ENCODE measurements around the gene NFU1.

The NFU1 gene

GRCh38 chr2:69465513-69466456 lies 28.6 kb upstream of the NFU1 start:
- Histone ChIP-seq H3K27ac (ENCODE audit: low read length) (no peak overlapping the region), H3K4me3 (ENCODE audit: low read length) (no peak overlapping the region), H3K9ac (ENCODE audit: low read depth, low read length) (no peak overlapping the region), H3K4me1 (ENCODE audit: insufficient read depth, low read length) (no peaks in the 10 kb centered on the region), H3K9me3 (ENCODE audit: insufficient read depth, low read depth, low read length) (no peaks in the 10 kb centered on the region), H3K36me3 (ENCODE audit: insufficient read depth, low read depth, low read length) (peaks cover 9% of the 10 kb centered on the region), H3K27me3 (ENCODE audit: insufficient read depth, low read length) (no peaks in the 10 kb centered on the region)

- no peak overlapping the region for H3K9ac ChIP-seq (ENCODE audit: low read depth, low read length)
- no peak overlapping the region for H3K27ac ChIP-seq (ENCODE audit: low read length)
- H3K4me1 ChIP-seq (ENCODE audit: insufficient read depth, low read length): no peaks in the 10 kb centered on the region
- no peaks in the 10 kb centered on the region for H3K9me3 ChIP-seq (ENCODE audit: insufficient read depth, low read depth, low read length)
- H3K4me3 ChIP-seq (ENCODE audit: low read length): no peak overlapping the region
- no peaks in the 10 kb centered on the region for H3K27me3 ChIP-seq (ENCODE audit: insufficient read depth, low read length)
- peaks cover 9% of the 10 kb centered on the region for H3K36me3 ChIP-seq (ENCODE audit: insufficient read depth, low read depth, low read length)
Observed at GRCh38 chr2:69464575-69464974, 27.3 kb upstream of the NFU1 start.

DNA sequence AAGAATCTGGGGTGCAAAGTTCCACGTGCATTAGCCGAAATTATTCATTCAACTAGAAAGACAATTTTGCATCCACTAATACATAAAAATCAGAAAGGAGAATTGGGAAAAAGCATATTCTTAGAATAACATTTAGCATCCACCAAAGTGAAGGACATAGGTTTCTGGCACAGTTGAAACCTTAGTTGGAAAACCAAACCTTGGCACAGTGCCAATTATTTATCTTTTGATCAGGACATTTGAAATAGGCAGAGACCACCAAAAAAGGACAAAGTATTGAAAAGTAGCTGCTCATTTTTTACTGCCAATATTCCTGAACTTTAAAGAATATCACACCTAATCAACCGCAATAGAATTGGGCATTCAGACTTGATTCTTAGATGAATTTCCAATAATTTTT lies 25.5 kb upstream of the NFU1 start:
- H3K27ac ChIP-seq (ENCODE audit: low read length): no peak overlapping the region
- peaks cover 9% of the 10 kb centered on the region for H3K36me3 ChIP-seq (ENCODE audit: insufficient read depth, low read depth, low read length)
- H3K9ac ChIP-seq (ENCODE audit: low read depth, low read length): no peak overlapping the region
- H3K9me3 ChIP-seq (ENCODE audit: insufficient read depth, low read depth, low read length): no peaks in the 10 kb centered on the region
- H3K4me1 ChIP-seq (ENCODE audit: insufficient read depth, low read length): no peaks in the 10 kb centered on the region
- H3K4me3 ChIP-seq (ENCODE audit: low read length): no peak overlapping the region
- H3K27me3 ChIP-seq (ENCODE audit: insufficient read depth, low read length): no peaks in the 10 kb centered on the region

DNA sequence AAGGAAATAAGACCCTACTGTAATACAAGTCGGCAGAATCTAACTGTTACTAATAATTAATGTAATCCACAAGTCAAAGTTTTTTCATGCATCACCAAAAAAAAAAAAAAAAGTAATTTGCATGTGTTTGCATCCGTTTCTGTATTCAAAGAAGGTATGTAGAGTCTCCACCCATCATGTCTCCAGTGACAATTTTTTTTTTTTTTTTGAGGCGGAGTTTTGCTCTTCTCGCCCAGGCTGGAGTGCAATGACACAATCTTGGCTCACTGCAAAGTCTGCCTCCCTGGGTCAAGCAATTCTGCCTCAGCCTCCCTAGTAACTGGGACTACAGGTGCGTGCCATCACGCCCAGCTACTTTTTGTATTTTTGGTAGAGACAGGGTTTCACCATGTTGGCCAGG lies 24.2 kb upstream of the NFU1 start:
- Histone ChIP-seq H3K36me3 (ENCODE audit: insufficient read depth, low read depth, low read length) (peaks cover 9% of the 10 kb centered on the region), H3K4me3 (ENCODE audit: low read length) (no peak overlapping the region), H3K9ac (ENCODE audit: low read depth, low read length) (no peak overlapping the region), H3K4me1 (ENCODE audit: insufficient read depth, low read length) (no peaks in the 10 kb centered on the region), H3K9me3 (ENCODE audit: insufficient read depth, low read depth, low read length) (no peaks in the 10 kb centered on the region), H3K27ac (ENCODE audit: low read length) (no peak overlapping the region), H3K27me3 (ENCODE audit: insufficient read depth, low read length) (no peaks in the 10 kb centered on the region)

DNA sequence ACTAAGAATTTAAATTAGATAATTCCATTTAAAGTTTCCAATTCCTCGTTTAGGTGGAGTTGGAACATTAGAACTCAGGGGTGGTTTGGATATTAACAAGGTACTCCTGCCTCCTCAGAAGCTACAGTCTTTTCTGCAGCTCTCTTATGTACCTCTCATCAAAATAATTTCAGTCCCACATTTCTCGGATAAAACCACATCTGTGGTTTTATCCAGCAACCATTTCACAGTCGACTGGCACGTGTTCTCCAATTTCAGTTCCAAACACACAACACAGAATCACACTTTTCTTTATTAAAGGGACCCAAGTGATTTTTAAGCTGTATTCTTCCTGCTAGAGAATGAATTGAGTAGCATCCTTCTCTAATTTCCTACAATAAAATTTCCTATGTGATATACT lies 22.7 kb upstream of the NFU1 start:
- H3K27me3 ChIP-seq (ENCODE audit: insufficient read depth, low read length): no peaks in the 10 kb centered on the region
- no peaks in the 10 kb centered on the region for H3K9me3 ChIP-seq (ENCODE audit: insufficient read depth, low read depth, low read length)
- H3K36me3 ChIP-seq (ENCODE audit: insufficient read depth, low read depth, low read length): no peaks in the 10 kb centered on the region
- H3K27ac ChIP-seq (ENCODE audit: low read length): no peak overlapping the region
- no peaks in the 10 kb centered on the region for H3K4me1 ChIP-seq (ENCODE audit: insufficient read depth, low read length)
- no peak overlapping the region for H3K4me3 ChIP-seq (ENCODE audit: low read length)
- no peak overlapping the region for H3K9ac ChIP-seq (ENCODE audit: low read depth, low read length)

DNA sequence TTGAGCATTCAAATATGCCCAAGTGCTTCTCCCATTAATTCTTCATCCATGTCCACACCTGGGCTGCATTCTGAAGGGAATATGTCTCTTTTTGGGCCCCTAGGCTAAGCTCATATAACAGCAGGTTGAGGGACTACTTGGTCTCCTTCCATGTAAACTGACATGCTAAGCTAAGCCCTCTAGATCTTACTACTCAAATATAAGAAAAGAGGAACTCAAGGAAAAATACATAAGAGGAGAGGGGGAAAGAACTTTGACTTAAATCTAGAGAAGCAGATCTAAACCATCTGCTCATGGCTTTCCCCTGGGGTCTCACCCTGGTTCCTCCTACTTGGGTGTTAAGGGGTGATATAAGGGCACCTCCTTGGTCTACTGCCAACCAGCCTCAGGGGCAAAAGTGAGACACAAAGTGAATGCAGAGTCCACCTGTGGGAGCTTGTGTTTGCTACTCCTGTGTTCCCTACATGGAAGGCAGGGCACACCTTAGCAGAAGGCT lies 19.8 kb upstream of the NFU1 start:
- Histone ChIP-seq H3K4me3 (ENCODE audit: low read length) (no peak overlapping the region), H3K27me3 (ENCODE audit: insufficient read depth, low read length) (no peaks in the 10 kb centered on the region), H3K27ac (ENCODE audit: low read length) (no peak overlapping the region), H3K9me3 (ENCODE audit: insufficient read depth, low read depth, low read length) (no peaks in the 10 kb centered on the region), H3K4me1 (ENCODE audit: insufficient read depth, low read length) (peaks cover 7% of the 10 kb centered on the region), H3K36me3 (ENCODE audit: insufficient read depth, low read depth, low read length) (no peaks in the 10 kb centered on the region), H3K9ac (ENCODE audit: low read depth, low read length) (no peak overlapping the region)

DNA sequence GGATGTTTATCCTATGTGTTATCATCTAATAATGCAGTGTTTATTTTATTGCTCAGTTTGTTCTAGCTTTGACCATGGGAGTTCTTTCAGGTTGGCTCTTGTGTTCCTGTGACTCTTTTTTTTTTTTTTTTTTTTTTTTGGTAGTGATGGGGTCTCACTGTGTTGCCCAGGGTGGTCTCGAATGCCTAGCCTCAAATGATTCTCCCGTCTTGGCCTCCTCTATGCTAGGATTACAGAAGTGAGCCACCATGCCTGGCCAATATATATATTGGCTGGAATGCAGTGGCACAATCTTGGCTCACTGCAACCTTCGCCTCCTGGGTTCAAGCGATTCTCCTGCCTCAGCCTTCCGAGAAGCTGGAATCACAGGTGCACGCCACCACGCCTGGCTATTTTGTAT lies 18.9 kb upstream of the NFU1 start:
- Histone ChIP-seq H3K4me3 (ENCODE audit: low read length) (no peak overlapping the region), H3K9ac (ENCODE audit: low read depth, low read length) (no peak overlapping the region), H3K27ac (ENCODE audit: low read length) (no peak overlapping the region), H3K27me3 (ENCODE audit: insufficient read depth, low read length) (no peaks in the 10 kb centered on the region), H3K4me1 (ENCODE audit: insufficient read depth, low read length) (peaks cover 10% of the 10 kb centered on the region), H3K36me3 (ENCODE audit: insufficient read depth, low read depth, low read length) (no peaks in the 10 kb centered on the region), H3K9me3 (ENCODE audit: insufficient read depth, low read depth, low read length) (no peaks in the 10 kb centered on the region)

DNA sequence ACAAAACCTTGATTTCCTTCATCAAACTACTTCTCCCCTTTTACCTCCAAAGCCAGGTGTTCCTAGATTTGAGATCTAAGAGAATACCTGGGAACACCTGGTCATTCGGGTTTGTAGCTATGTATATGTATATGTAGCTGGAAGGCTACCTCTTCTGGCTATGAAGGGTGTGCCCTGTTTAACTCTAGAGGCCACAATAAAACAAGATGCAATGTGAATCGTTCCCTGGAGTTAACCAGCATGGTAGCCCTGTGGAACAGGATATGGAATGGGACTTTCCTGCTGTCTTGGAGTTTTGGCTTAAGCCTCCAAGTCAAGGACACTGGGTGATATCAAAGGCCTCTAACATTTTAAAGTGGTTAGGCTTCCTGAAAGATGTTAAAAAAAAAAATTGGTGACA lies 17.7 kb upstream of the NFU1 start:
- H3K4me3 ChIP-seq (ENCODE audit: low read length): no peak overlapping the region
- H3K27me3 ChIP-seq (ENCODE audit: insufficient read depth, low read length): 0 out of 2 replicates have a peak, but pooled peaks cover 2% of the 10 kb centered on the region
- H3K4me1 ChIP-seq (ENCODE audit: insufficient read depth, low read length): peaks cover 19% of the 10 kb centered on the region

DNA sequence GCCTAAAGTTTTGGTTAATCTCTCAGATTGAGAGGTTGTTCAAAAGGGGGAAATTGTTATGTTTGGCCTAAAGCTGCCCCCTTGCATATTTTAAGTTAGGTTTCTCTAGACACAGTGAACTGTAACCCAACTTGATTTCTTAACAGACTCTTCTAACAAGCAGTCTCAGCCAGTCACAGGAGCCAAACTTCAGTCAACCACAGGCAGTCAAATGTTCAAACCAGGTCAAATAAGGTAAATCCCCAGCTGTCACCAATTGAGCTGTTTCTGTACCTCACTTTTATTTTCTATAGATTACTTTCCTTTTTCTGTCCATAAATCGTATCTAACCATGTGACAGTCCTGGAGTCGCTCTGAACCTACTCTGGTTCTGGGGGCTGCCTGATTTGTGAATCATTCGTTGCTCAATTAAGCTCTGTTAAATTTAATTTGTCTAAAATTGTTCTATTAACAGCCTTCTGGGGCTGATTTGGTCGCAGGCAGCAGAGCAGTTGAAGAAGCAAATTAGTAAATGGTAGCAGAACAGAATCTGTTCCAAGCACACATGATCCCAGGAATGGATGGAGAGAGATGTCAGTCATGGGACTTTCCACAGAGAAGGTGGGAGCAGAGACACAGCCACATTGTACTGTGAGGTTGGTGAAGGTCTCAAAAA lies 16.4 kb upstream of the NFU1 start:
- H3K9ac ChIP-seq (ENCODE audit: low read depth, low read length): no peak overlapping the region
- no peaks in the 10 kb centered on the region for H3K9me3 ChIP-seq (ENCODE audit: insufficient read depth, low read depth, low read length)
- 0 out of 2 replicates have a peak, but pooled peaks cover 4% of the 10 kb centered on the region for H3K27me3 ChIP-seq (ENCODE audit: insufficient read depth, low read length)
- no peaks in the 10 kb centered on the region for H3K36me3 ChIP-seq (ENCODE audit: insufficient read depth, low read depth, low read length)
- no peak overlapping the region for H3K27ac ChIP-seq (ENCODE audit: low read length)
- peaks cover 23% of the 10 kb centered on the region for H3K4me1 ChIP-seq (ENCODE audit: insufficient read depth, low read length)
- no peak overlapping the region for H3K4me3 ChIP-seq (ENCODE audit: low read length)

More for the DNA sequence above, 17.7 kb upstream of the NFU1 start:
- H3K36me3 ChIP-seq (ENCODE audit: insufficient read depth, low read depth, low read length): no peaks in the 10 kb centered on the region
- no peak overlapping the region for H3K27ac ChIP-seq (ENCODE audit: low read length)
- no peak overlapping the region for H3K9ac ChIP-seq (ENCODE audit: low read depth, low read length)
- H3K9me3 ChIP-seq (ENCODE audit: insufficient read depth, low read depth, low read length): no peaks in the 10 kb centered on the region

GRCh38 chr2:69452687-69453086 lies 15.5 kb upstream of the NFU1 start:
- H3K27me3 ChIP-seq (ENCODE audit: insufficient read depth, low read length): 0 out of 2 replicates have a peak, but pooled peaks cover 4% of the 10 kb centered on the region
- H3K36me3 ChIP-seq (ENCODE audit: insufficient read depth, low read depth, low read length): no peaks in the 10 kb centered on the region
- no peaks in the 10 kb centered on the region for H3K9me3 ChIP-seq (ENCODE audit: insufficient read depth, low read depth, low read length)
- no peak overlapping the region for H3K9ac ChIP-seq (ENCODE audit: low read depth, low read length)
- no peak overlapping the region for H3K4me3 ChIP-seq (ENCODE audit: low read length)
- peaks cover 23% of the 10 kb centered on the region for H3K4me1 ChIP-seq (ENCODE audit: insufficient read depth, low read length)
- no peak overlapping the region for H3K27ac ChIP-seq (ENCODE audit: low read length)

- no peak overlapping the region for H3K27ac ChIP-seq (ENCODE audit: low read length)
Observed at GRCh38 chr2:69450735-69451416, 13.6 kb upstream of the NFU1 start.

More at GRCh38 chr2:69450735-69451416, 13.6 kb upstream of the NFU1 start:
- Histone ChIP-seq H3K36me3 (ENCODE audit: insufficient read depth, low read depth, low read length) (no peaks in the 10 kb centered on the region), H3K9ac (ENCODE audit: low read depth, low read length) (no peak overlapping the region), H3K4me3 (ENCODE audit: low read length) (peak overlapping the region; percentile 49), H3K9me3 (ENCODE audit: insufficient read depth, low read depth, low read length) (no peaks in the 10 kb centered on the region), H3K27me3 (ENCODE audit: insufficient read depth, low read length) (0 out of 2 replicates have a peak, but pooled peaks cover 4% of the 10 kb centered on the region), H3K4me1 (ENCODE audit: insufficient read depth, low read length) (peaks cover 23% of the 10 kb centered on the region)

Data from iPS-20b (cell line).